SK-N-SH (cell line): ENCODE data around the gene UBL7.

ENCODE experiments used
- CTCF ChIP-seq: fragments of 200-600 bp; sonication (generic); IDR thresholded peaks from 2 replicates; pipeline ENCODE4 v1.6.1; 2017; ENCODE audit warnings: antibody characterized with exemption, mild to moderate bottlenecking, moderate library complexity
- USF2 ChIP-seq: fragments of 150-350 bp; IDR thresholded peaks from 2 replicates; pipeline ENCODE4 v1.6.1; 2017; ENCODE audit warnings: antibody characterized with exemption, low read length, low read depth, borderline replicate concordance

- TF ChIP-seq CTCF (no peak), USF2 (no peak)
These were observed 17.7 kb downstream of the UBL7 start for GRCh38 chr15:74443100-74443909.
